Body of pancreas (tissue), 4 donors: ENCODE measurements around the gene USP32. TPM values are rescaled to one million over a fixed set of nuclear protein-coding genes. Genes with fewer than 3 reads are reported as not detected.
"Not testable (repeated sequence)": the region's sequence is repeated elsewhere in the genome, so short reads cannot be mapped to it uniquely, and the experiment has no call there.

ENCODE experiments used
- ATAC-seq: fragments of 150-250 bp; one replicate; pipeline ENCODE4 v1.9.1; 2016
- DNase-seq, 4 donors: peaks; one replicate each; pipeline ENCODE4 v3.0.0-alpha.2; 2019
- H3K27ac ChIP-seq, 4 donors: fragments of 200-600 bp; sonication (generic); 1 replicate in 3 of 4; 2 replicates in 1 of 4; pipeline versions ENCODE4 v1.5.1 to v1.6.1; 2016 to 2019; ENCODE audit warnings: mild to moderate bottlenecking in 1 of 4, mixed read lengths in 1 of 4, moderate library complexity in 1 of 4
- H3K27me3 ChIP-seq, 2 donors: fragments of 200-600 bp; sonication (generic); one replicate each; pipeline ENCODE4 v1.6.0; 2016; ENCODE audit warnings: mild to moderate bottlenecking in 1 of 2
- H3K36me3 ChIP-seq, 2 donors: fragments of 200-600 bp; sonication (generic); replicated peaks in 1 of 2; 2 replicates each; pipeline ENCODE4 v1.5.1; 2016; ENCODE audit warnings: low read depth in 2 of 2; ENCODE audit not compliant: insufficient read depth in 1 of 2
- H3K4me1 ChIP-seq: fragments of 200-600 bp; sonication (generic); one replicate; pipeline ENCODE4 v1.6.0; 2016
- H3K4me3 ChIP-seq, 2 donors: fragments of 200-600 bp; sonication (generic); 1 replicate in 1 of 2; 2 replicates in 1 of 2; pipeline ENCODE4 v1.5.1; 2016 to 2019
- H3K9me3 ChIP-seq, 3 donors: fragments of 200-600 bp; sonication (generic); 1 replicate in 2 of 3; 2 replicates in 1 of 3; pipeline ENCODE4 v1.5.1; 2016
- CTCF ChIP-seq, 7 experiments: fragments of 450-650 bp in 4 of 7; fragments of 200-600 bp in 3 of 7; sonication (generic) in 3 of 7; IDR thresholded peaks; one replicate each; pipeline ENCODE4 v1.5.1; 2016 to 2019; ENCODE audit warnings: antibody characterized with exemption in 7 of 7
- POLR2A ChIP-seq, 3 donors: fragments of 450-650 bp; IDR thresholded peaks; one replicate each; pipeline ENCODE4 v1.6.1; 2016; ENCODE audit warnings: antibody characterized with exemption in 3 of 3, mild to moderate bottlenecking in 2 of 3
- WGBS, 2 donors: methylation state at CpG; one replicate each; pipeline ENCODE4 v1.1.5; 2017; 5-methylcytosine and 5-hydroxymethylcytosine counted together
- intact Hi-C: fragments of 100-400 bp; cut with DNase I; formaldehyde crosslinking; loops from one replicate; pipeline ENCODE4 v1.15.1; 2023
- total RNA-seq, 2 donors: library from RNA; depleted of rRNA; stranded (reverse); fragments of >200 nt; gene quantifications; one replicate each; pipeline ENCODE4 v1.1.0, GENCODE V29; 2016

The USP32 gene
- total RNA-seq, 2 donors from 2014 or later, result 15.8 to 19.7 TPM

- TF ChIP-seq POLR2A (IDR thresholded peaks at IDR 0.05) (no peak), CTCF (IDR thresholded peaks at IDR 0.05) (no peak)
- ATAC-seq, result no peak
Observed at GRCh38 chr17:60229188-60229802, 162.6 kb downstream of the USP32 start.

GRCh38 chr17:60227276-60227675, 164.7 kb downstream of the USP32 start:
- ATAC-seq, H3K27ac ChIP-seq, DNase-seq, H3K27me3 ChIP-seq, H3K4me3 ChIP-seq, intact Hi-C loops, H3K36me3 ChIP-seq, H3K9me3 ChIP-seq, H3K4me1 ChIP-seq: not testable (repeated sequence)
- 93 to 99% methylated on average over 8 of the region's 8 CpGs for WGBS, 2 donors

More at GRCh38 chr17:60229188-60229802, 162.6 kb downstream of the USP32 start:
- no peak for DNase-seq
- Histone ChIP-seq H3K4me1 (no peaks in the 10 kb centered on the region), H3K36me3 (peaks cover 0 to 3% of the 10 kb centered on the region in 2 donors), H3K9me3 (no peaks in the 10 kb centered on the region), H3K4me3 (no peak overlapping the region), H3K27me3 (no peaks in the 10 kb centered on the region), H3K27ac (no peak overlapping the region)
- intact Hi-C loops, result no loop called here
- WGBS, 2 donors, result 86 to 90% methylated on average over 3 of the region's 3 CpGs

- ATAC-seq (no peak), DNase-seq (no peak)
- no peaks in the 10 kb centered on the region for H3K4me1 ChIP-seq
- no peaks in the 10 kb centered on the region for H3K9me3 ChIP-seq
- no peak overlapping the region for H3K27ac ChIP-seq
- TF ChIP-seq CTCF (IDR thresholded peaks at IDR 0.05), result no peak
- no peak for TF ChIP-seq POLR2A (IDR thresholded peaks at IDR 0.05)
- WGBS, 2 donors, result 93 to 97% methylated on average over 1 of the region's 1 CpG
- no peaks in the 10 kb centered on the region for H3K27me3 ChIP-seq
- no peak overlapping the region for H3K4me3 ChIP-seq
- peaks cover 0 to 15% of the 10 kb centered on the region in 2 donors for H3K36me3 ChIP-seq
- intact Hi-C loops, result no loop called here
Observed at GRCh38 chr17:60224064-60224463, 167.9 kb downstream of the USP32 start.

GRCh38 chr17:60223456-60223855, 168.5 kb downstream of the USP32 start:
- no peaks in the 10 kb centered on the region for H3K9me3 ChIP-seq
- no peaks in the 10 kb centered on the region for H3K27me3 ChIP-seq
- intact Hi-C loops, result no loop called here
- no peaks in the 10 kb centered on the region for H3K4me1 ChIP-seq
- DNase-seq (no peak), ATAC-seq (no peak)
- H3K36me3 ChIP-seq, result peaks cover 0 to 15% of the 10 kb centered on the region in 2 donors
- H3K27ac ChIP-seq, result no peak overlapping the region
- 77 to 85% methylated on average over 1 of the region's 1 CpG for WGBS, 2 donors
- H3K4me3 ChIP-seq, result no peak overlapping the region
- no peak for TF ChIP-seq POLR2A (IDR thresholded peaks at IDR 0.05)
- no peak for TF ChIP-seq CTCF (IDR thresholded peaks at IDR 0.05)

- intact Hi-C loops, H3K4me1 ChIP-seq, H3K4me3 ChIP-seq, ATAC-seq, H3K27ac ChIP-seq, DNase-seq, H3K9me3 ChIP-seq, H3K27me3 ChIP-seq: not testable (repeated sequence)
- H3K36me3 ChIP-seq, result peaks cover 0 to 12% of the 10 kb centered on the region in 2 donors
- whole genome bisulfite sequencing, 2 donors, result 92 to 98% methylated on average over 2 of the region's 2 CpGs
Observed at GRCh38 chr17:60218774-60219173, 173.2 kb downstream of the USP32 start.

- DNase-seq, H3K4me1 ChIP-seq, H3K4me3 ChIP-seq, H3K9me3 ChIP-seq, intact Hi-C loops, H3K36me3 ChIP-seq, H3K27me3 ChIP-seq, H3K27ac ChIP-seq, ATAC-seq: not testable (repeated sequence)
- WGBS, 2 donors, result 0% methylated on average over 1 of the region's 2 CpGs; no CpG with 5 or more reads in 1 of the 2 donors
Observed at GRCh38 chr17:60215895-60216294, 176.0 kb downstream of the USP32 start.

GRCh38 chr17:60211282-60211681, 180.7 kb downstream of the USP32 start:
- H3K36me3 ChIP-seq, ATAC-seq, DNase-seq, H3K4me1 ChIP-seq, intact Hi-C loops, H3K4me3 ChIP-seq, H3K27me3 ChIP-seq, H3K27ac ChIP-seq, H3K9me3 ChIP-seq: not testable (repeated sequence)

- 86 to 100% methylated on average over 1 of the region's 1 CpG for WGBS, 2 donors
- H3K4me1 ChIP-seq, H3K27ac ChIP-seq, H3K36me3 ChIP-seq, H3K4me3 ChIP-seq, ATAC-seq, DNase-seq, H3K27me3 ChIP-seq, H3K9me3 ChIP-seq, intact Hi-C loops: not testable (repeated sequence)
Observed at GRCh38 chr17:60208302-60208701, 183.6 kb downstream of the USP32 start.

- ATAC-seq, H3K9me3 ChIP-seq, H3K27ac ChIP-seq, H3K36me3 ChIP-seq, intact Hi-C loops, H3K27me3 ChIP-seq, H3K4me1 ChIP-seq, H3K4me3 ChIP-seq, DNase-seq: not testable (repeated sequence)
Observed at GRCh38 chr17:60205782-60206181, 186.2 kb downstream of the USP32 start.
